HT-29 (cell line): ENCODE measurements around the gene PROM2. TPM values are rescaled to one million over a fixed set of nuclear protein-coding genes. Genes with fewer than 3 reads are reported as not detected.

Source experiments
- DNase-seq: peaks from one replicate; pipeline ENCODE4 v3.0.0-alpha.2; 2015; ENCODE audit warnings: low spot score
- total RNA-seq: library from RNA; depleted of rRNA; stranded (reverse); fragments of >200 nt; shearing (Covaris generic); gene quantifications from 2 replicates; pipeline ENCODE4 v1.2.3, GENCODE V29; 2014

The PROM2 gene
- total RNA-seq, 1 experiment from 2014 or later, result 72.2 TPM

DNA sequence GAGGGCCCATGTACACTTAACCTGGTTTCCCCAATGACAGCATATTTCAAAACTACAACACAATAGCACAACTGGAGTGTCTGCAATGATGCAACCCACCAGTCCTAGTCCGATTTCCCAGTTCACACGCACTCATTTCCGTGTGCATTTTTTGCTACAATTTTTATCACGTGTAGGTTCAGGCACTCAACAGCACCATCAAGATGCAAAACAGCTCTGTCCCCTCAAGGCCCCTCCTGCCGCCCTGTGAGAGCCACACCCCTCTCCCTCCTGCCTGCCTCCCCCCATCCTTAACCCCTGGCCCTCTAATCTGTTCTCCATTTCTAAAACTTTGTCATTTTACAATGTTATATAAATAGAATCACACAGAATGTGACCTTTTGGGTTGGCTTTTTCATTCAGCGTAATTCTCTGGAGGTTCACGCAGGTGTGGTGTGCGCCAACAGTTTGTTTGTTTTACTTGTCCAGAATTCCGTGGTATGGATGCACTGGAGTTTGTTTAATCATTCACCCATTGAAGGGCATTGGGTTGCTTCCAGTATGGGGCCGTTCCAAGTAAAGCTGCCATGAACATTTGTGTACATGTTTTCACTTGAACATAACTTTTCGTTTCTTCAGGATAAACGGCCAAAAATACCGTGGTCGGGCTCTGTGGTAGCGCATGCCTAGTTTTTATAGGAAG lies 31.3 kb downstream of the PROM2 start:
- no peak for DNase-seq

DNA sequence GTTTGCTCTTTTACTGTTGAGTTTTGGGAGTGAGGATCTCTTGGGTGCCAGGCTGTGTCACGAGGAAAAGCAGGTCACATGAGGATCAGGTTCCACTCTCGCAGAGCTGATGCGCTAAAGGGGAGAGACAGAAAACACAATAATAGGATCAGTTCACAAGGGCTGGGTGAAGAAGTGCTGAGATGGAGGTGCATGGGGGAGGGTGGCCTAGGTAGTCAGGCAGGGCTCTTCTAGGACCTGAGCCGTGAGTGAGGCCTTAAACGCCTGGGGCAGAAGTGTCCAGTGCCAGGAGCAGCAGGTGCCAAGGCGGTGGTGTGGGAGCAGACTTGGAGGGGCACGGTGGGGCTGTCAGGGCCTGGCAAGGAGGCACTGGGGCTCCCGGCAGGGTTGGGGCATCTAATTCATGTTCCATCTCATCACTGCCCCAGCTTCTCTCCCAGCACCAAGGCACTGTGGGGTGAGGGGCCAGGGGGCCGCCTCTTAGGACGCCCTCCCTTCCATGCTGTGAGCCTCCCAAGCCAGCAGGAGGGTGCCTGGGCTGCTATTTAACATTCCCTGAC lies 32.2 kb downstream of the PROM2 start:
- no peak for DNase-seq

DNA sequence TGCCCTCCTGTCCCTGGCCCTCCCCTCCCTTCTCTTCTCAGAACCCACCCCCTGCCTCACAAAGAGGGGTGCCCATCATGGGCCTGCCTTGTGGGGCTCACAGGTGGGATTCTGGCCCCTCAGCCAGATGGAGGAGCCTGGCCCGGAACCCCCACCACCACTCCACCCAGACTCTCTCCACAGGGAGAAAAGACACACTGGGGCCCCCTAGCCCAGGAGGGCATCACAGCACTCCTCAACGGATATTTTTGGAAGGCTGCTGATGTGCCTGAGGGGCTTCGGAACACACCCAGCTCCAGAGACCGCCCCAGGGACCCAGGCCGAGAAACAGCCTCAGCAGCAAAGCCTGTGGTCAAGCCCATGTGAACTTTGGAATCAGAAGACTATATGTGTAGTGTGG lies 32.8 kb downstream of the PROM2 start:
- no peak for DNase-seq

DNA sequence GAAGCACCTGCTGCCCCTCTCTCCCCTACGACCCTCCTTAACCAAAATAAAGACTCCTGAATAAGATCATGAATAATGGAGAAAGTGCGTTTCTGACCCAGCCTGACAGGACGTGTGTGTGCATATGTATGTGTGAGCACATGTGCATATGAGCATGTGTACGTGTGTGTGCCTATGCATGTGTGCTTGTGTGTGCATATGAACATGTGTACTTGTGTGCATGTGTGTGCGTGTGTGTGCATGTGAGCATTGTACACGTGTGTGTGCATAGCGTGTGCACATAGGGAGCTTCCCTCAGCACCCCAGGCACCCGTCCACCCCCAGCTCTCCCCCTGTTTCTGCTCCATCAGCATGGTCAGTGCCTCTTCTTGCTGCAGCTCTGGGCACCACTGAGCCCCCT lies 33.6 kb downstream of the PROM2 start:
- no peak for DNase-seq

DNA sequence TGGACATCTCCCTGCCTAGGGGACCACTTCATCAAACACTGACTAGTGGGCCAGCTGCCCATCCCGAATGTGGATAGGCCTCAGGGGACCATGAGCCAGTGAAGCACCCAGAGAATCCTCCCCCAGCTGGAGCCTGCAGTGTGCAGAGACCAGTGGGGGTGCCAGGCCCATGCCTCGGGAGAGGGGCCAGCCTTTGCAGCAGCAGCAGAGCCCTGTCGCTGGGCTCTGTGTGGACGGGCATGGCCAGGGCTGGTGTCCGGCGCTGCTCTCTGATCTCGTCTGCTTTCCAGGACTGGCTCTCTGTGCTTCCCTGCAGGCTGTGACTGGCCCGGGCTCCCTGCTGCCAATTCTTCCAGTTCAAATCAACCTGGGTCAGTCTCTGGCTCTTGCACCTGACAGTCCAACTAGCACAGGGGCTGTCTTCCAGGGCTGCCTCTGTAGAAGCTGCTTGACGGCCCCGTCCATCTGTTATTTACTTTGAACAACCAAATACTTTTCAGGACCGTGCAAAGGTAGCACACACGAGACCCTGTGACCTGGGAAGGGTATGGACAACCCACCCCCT lies 34.3 kb downstream of the PROM2 start:
- DNase-seq, result no peak

DNA sequence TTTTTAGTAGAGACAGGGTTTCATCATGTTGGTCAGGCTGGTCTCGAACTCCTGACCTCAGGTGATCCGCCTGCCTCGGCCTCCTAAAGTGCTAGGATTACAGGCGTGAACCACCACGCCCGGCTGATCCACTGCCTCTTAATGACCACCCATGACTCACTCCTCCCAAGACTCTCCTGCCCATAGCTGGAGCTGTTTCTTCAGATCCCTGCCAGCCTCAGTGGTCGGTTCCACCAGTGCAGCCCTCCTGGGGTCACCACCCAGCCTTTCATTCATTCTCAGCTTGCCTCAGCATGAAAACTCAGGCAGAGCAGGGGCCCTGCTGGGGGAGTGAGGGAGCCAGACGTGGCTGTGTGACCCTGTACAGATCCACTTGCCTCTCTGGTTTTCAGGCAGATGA lies 35.4 kb downstream of the PROM2 start:
- DNase-seq, result no peak

DNA sequence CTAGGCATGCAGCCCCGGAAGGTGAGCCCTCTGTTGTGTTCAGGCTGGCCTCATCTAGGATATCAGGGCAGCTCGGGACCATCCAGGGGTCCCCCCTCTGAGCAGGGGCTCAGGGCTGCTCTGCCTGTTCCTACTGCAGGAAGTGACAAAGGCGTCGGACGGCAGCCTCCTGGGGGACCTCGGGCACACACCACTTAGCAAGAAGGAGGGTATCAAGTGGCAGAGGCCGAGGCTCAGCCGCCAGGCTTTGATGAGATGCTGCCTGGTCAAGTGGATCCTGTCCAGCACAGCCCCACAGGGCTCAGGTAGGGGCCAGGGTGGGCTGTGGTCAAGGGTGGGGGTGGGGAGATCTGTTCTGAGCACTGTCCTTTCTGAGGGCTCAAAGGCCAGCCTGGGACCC lies 36.0 kb downstream of the PROM2 start:
- no peak for DNase-seq

DNA sequence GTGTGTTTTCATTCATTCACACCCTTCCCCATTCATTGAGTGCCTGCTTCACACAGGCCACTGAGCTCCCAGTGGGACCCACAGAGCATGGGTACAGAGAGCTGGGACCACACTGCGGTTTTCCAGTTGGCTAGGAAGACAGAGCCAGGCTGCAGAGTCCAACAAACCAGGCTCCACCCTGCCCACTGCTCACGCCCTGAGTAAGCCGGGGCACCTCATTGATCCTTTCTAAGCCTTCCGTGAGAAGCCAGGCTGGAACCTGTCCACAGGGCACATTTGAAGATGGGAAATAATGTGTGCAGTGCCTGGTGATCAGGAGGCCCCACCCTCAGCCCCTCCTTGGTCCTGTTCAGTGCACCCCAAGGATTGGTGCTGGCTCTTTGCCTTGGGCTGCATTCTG lies 36.4 kb downstream of the PROM2 start:
- no peak for DNase-seq

DNA sequence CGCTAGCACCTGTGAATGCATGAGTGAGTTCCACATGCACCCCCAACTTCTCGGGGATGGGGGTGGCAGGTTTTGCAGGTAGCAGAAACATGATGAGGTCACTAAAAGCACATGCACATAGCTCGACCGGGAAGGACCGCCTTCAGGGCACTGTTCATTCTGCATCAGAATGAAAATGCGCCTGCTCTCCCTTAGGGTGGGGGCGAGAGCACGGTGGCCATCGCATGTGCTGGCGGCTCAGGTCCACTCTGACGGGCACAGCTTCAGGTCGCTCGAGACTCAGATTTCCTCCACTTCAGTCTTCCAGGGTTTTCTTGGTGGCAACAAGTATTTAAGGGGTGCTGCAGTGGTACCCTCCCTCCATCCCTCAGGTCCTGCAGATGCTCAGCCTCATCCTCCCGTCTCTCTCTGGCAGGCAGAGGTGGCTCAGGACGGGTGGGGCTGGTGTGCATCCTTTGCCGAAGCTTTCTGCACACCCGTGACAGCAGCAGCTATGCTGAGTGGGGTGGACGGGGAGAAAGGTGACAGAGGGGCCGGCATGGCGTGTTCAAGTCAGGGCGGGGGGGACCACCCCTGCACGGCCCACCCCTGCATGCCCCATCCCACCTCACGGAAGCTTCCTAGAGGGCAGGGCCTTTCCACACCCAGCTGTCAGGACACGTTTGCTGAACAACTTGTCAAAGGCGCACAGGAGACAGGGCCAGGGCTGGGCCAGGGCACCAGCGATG lies 37.7 kb downstream of the PROM2 start:
- no peak for DNase-seq

DNA sequence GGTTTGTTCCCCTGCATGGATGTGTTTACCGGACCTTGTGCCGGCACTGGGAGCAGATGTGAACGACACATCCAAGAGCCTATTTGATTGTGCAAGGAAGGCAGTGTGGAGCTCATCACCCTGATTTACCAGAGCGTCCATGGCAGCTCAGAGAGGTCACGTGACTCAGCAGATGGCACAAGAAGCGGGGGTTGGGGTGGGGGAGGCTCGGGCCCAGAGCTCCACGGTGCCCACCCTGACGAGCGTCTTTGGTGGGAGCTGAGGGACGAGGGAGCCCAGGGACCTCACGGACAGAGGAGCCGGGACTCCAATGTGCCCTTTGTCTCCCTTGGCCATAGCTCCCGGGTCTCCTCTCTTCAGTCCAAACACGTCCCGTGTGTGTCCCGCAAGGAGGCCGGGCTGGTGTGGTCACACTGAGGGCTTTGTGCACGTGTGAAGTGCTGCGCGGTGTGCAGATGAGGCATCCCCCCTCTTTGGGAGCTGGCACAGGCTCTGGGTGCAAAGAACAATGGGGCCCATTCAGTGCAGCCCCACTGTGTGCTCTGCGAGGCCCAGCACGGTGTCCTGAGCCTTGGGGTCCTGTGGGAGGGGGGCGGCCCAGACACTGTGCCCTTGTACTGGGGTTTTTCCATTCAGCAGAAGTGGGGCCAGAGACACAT lies 38.4 kb downstream of the PROM2 start:
- no peak for DNase-seq

DNA sequence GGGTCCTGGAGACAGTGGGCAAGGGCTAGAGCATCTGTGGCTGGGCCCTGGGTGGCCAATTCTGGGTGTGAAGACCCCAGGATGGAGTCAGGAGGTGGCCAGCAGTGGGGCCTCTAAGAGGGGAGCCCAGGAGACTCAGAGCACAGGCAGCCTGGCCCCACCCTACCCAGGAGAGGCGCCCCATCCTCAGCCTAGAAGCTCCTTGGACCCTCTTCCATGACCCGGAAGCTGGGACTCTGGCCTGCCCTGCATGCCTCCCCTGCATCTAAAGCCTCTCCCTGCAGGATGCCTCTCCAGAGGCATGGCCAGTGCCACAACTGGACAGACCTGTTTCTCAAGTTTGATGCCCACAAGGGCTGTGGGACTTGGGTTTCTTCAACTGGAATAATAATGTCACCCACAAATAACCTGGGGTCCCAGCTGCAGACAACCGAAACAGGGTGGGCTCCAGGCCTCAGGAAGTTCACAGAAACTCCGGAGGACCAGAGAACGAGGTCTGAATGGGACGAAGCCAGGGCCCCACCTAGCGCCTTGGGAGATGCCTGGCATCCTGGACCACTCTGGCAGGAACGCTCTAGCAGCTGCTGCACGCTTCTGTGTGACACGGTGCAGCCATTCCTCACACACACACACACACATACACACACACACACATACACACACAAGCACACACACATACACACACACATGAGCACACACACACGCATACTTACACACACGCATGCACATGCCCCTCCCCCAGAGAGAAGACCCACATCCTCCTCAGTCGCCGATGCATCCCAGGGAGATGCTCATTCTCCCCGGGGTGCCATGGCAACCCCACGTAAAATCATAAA lies 39.3 kb downstream of the PROM2 start:
- peak; percentile 34 for DNase-seq

DNA sequence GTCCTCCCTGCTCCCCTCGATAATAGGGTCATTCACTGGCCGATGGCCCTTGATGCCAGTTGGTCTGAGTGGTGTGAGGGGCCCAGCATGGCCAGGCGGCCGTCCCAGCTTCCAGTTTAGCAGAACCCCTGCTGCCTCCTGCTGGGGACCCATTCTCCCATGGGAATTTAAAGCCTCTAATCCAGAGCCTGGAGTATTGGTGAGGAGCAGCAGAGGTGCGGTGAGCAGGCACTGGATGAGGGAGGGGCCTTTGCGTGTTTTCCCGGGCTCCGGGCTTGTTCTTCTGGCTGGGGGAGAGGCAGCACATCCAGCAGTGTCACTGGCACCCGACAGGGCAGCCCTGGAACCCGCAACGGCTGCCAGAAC lies 40.3 kb downstream of the PROM2 start:
- DNase-seq, result no peak

DNA sequence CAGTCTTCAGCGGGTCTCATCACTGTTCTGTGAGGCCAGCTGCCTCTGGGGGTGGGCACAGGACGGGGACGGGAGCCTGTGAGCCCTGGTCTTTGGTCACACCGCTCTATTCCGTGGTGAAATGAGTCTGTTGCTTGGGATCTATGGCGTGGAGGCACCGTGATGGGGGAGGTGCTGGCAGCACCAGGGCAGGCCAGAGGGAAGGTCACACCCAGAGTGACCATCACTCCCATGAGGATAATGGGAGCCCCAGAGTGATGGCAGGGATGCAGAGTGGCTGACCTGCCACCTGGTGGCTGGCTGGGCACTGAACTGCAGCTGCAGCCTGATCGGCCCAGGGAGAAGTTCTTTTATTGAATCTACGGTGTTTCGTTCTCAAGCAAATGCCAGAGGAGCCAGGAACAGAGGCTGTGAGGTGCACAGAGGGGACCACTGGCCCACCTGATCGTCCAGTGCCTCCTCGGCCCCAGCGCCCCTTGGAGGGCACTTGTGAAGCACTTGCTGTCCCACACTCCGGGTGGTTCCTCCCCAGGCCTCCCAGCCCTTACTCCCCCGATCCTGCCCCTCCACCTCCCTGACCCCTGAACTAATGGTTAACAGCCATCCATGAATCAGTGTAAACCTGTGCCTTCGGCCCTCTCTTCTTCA lies 40.8 kb downstream of the PROM2 start:
- peak; percentile 78 for DNase-seq

DNA sequence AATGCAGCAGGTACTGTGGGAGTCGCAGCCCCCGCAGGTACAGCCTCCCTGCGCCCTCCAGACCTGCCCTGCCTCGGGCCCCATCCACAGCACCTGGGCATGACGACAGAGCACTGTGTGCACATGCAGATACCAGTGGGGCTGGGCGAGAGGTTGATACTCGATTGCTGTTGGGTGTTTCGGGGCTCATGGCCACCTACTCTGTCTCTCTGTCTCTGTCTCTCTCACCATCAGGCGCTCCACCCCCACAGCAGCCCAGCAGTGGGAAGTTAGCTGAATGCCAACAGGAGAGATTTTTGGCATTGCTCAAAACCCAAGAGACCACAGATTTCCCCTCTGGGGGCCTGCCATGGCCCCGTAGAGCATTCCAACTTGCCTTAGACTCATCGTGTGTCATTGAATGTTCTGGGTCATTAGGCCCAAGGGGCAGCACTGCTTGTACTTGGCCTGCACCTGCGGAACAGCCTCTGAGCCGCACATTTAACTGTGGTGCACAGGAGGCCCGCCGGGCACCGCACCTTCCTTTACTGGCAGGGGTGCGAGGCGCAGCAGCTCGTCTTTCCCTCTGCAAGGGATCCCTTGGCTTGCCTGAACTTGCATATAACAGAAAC lies 41.7 kb downstream of the PROM2 start:
- no peak for DNase-seq

DNA sequence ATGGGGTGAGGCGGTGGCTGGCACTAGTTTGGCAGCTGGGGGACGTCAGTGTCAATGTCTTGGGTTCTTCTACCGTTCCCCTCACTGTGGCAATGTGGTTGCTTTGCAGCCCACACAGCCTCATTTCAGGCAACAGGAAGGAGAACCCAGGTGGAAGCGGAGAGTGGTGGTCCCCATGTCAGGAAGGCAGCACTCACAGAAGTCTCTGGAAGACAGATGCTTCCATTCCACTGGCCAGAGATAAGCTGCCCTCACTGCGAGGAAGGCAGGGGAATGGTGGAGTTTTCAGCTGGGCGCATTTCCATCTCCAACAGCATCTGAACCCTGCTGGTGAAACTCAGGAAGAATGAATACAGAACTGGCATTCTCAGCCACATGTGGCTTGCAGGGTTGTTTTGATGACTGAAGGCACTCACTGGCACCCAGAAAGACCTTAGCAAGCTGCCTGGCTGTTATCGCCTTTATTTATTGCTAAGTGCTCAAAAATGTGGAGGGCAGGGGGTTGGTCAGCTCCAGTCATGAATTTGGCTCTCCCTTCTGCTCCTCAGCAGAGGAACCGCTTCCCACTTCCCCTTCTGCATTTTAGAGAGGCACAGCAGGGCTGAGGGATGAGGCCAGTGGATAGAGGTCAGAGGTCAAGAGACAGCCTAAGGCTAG lies 42.3 kb downstream of the PROM2 start:
- no peak for DNase-seq

DNA sequence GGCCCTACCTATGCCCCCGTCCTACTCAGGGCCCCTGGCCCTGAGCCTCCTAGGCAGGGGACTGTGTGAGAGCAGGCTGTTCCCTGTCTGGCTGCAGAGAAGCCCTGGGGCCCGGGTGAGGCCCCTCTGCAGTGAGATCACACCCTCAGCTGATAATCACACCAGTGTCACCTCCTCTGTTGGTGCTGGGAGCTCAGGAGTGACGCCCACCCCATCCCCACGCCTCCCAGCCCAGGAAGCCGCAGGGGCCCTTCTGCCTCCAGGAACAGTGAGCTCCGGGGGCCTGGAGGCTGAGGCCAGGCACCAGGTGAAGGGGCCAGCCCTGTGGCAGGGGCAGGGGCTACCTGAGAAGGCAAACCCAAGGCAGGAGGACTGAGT lies 42.9 kb downstream of the PROM2 start:
- DNase-seq, result no peak

DNA sequence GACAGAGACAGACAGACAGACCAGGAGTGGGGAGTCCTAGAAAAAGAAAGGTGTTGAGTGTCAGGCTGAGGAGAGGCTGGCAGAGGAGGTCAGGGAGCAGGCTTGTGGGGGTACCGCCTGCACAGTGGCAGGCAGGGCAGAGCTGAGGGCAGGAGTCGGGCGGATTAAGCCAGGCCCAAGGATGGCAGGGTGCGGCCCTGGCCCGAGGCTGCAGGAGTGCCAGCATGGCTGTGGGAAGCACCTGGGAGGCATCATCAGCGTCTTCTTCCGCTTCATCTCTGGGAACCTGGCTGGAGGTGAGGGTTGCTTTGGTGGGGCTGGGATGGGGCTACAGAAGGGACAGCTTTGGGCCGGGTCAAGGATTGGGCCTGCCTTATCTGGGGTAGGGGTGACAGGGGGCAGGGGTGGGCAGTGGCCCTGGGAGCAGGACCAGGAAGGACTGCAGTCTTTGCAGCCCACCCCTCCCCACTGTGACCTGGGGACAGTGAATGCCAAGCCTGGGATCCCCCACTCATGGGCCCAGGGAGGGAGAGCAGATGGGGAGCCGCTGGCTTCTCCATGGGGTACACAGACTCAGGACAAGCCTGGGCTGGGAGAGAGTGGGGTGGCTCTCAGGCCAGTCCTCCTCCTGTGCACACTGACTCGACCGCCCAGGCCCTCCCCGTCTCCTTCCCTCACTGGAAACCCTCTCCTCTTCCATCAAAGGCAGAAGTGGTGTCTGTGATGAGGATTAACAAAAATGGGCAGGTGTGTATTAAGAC lies 43.6 kb downstream of the PROM2 start:
- no peak for DNase-seq

DNA sequence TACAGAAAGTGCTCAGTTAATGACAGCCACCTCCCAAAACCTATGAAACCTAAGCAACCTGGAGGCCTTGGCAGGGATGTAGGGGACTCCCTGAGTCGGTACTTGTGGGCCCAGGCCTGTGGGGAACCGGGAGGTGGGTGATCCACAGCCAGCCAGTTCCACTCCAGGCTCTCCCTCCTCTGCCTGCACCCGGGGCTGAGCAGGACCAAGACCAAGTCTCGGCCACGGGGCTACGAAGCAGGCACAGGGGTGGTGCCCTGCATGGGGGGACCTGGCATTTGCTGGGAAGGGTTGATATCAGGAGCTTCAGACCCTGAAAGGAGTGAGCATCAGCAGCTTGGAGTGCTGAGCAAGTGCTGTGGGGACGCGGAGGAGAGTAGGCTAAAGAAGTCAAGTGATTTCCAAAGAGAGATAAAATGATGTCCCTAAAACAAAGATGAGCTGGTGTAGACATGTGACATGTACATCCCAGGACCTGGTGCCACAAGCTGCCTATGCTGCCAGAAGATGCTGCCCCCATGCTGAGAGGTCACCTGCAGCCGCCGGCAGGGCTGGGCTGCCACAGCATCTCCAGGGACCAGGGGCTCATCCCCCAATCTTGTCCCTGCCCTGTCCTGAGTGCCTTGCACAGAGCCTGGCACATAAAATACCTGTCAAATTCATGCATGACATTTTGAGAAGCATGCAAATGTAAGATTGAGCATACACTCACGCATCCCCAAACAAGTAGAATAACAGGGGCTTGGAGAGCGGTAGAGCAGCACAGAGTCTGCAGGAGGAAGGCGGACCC lies 44.4 kb downstream of the PROM2 start:
- no peak for DNase-seq
